ENCODE results near the gene BEND2. TPM values are rescaled to one million over a fixed set of nuclear protein-coding genes. Genes with fewer than 3 reads are reported as not detected.

The BEND2 gene
- total RNA-seq, 1 experiment from 2014 or later, result not detected

GRCh38 chrX:18206657-18207056 is 14.0 kb downstream of the BEND2 start:
- Histone ChIP-seq H3K9me3 (ENCODE audit: control insufficient read depth, insufficient read depth, low read depth, low read length) (no peaks in the 10 kb centered on the region), H3K36me3 (ENCODE audit: control insufficient read depth, insufficient read depth, low read length) (no peaks in the 10 kb centered on the region), H3K4me3 (ENCODE audit: low read depth in 2 of 2, low read length in 2 of 2) (no peak overlapping the region), H3K27me3 (ENCODE audit: control insufficient read depth, insufficient read depth, low read length) (no peaks in the 10 kb centered on the region), H3K4me1 (ENCODE audit: control insufficient read depth, insufficient read depth, low read length) (no peaks in the 10 kb centered on the region), H3K27ac (ENCODE audit: low read length) (no peak overlapping the region)
- no TSS peak for BruUV-seq (replicated peaks)
- intact Hi-C loops (cut with micrococcal nuclease; ENCODE audit: unreplicated experiment), result no loop called here
- in situ Hi-C loops (cut with HindIII; ENCODE audit: low pct_unique_long_range_greater_than_20kb, low sequenced_read_pairs), result no loop called here
- TF ChIP-seq TCF7L2 (IDR thresholded peaks at IDR 0.05; ENCODE audit: low read depth, low read length), result no peak
- TF ChIP-seq, protein P1, sequence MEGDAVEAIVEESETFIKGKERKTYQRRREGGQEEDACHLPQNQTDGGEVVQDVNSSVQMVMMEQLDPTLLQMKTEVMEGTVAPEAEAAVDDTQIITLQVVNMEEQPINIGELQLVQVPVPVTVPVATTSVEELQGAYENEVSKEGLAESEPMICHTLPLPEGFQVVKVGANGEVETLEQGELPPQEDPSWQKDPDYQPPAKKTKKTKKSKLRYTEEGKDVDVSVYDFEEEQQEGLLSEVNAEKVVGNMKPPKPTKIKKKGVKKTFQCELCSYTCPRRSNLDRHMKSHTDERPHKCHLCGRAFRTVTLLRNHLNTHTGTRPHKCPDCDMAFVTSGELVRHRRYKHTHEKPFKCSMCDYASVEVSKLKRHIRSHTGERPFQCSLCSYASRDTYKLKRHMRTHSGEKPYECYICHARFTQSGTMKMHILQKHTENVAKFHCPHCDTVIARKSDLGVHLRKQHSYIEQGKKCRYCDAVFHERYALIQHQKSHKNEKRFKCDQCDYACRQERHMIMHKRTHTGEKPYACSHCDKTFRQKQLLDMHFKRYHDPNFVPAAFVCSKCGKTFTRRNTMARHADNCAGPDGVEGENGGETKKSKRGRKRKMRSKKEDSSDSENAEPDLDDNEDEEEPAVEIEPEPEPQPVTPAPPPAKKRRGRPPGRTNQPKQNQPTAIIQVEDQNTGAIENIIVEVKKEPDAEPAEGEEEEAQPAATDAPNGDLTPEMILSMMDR (IDR thresholded peaks at IDR 0.05), result no peak
- TF ChIP-seq POLR2AphosphoS5 (IDR thresholded peaks at IDR 0.05; ENCODE audit: low read depth, low read length), result no peak
- TF ChIP-seq, protein P2, sequence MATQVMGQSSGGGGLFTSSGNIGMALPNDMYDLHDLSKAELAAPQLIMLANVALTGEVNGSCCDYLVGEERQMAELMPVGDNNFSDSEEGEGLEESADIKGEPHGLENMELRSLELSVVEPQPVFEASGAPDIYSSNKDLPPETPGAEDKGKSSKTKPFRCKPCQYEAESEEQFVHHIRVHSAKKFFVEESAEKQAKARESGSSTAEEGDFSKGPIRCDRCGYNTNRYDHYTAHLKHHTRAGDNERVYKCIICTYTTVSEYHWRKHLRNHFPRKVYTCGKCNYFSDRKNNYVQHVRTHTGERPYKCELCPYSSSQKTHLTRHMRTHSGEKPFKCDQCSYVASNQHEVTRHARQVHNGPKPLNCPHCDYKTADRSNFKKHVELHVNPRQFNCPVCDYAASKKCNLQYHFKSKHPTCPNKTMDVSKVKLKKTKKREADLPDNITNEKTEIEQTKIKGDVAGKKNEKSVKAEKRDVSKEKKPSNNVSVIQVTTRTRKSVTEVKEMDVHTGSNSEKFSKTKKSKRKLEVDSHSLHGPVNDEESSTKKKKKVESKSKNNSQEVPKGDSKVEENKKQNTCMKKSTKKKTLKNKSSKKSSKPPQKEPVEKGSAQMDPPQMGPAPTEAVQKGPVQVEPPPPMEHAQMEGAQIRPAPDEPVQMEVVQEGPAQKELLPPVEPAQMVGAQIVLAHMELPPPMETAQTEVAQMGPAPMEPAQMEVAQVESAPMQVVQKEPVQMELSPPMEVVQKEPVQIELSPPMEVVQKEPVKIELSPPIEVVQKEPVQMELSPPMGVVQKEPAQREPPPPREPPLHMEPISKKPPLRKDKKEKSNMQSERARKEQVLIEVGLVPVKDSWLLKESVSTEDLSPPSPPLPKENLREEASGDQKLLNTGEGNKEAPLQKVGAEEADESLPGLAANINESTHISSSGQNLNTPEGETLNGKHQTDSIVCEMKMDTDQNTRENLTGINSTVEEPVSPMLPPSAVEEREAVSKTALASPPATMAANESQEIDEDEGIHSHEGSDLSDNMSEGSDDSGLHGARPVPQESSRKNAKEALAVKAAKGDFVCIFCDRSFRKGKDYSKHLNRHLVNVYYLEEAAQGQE (IDR thresholded peaks at IDR 0.05; ENCODE audit: insufficient read depth in 1 of 2, low read depth in 2 of 2, low read length in 1 of 2), result no peak
- no peak for TF ChIP-seq SIN3A (IDR thresholded peaks at IDR 0.05; ENCODE audit: borderline replicate concordance, insufficient read depth, low read depth, low read length)
- ATAC-seq, result no peak
- DNase-seq (ENCODE audit: low read depth, low spot score), result no peak
- CTCF ChIA-PET, result no interaction called here
- POLR2A ChIA-PET, result no interaction called here

- ATAC-seq (no peak), DNase-seq (ENCODE audit: low read depth, low spot score) (no peak)
- TF ChIP-seq, protein P2 (IDR thresholded peaks at IDR 0.05; ENCODE audit: insufficient read depth in 1 of 2, low read depth in 2 of 2, low read length in 1 of 2), result no peak
- TF ChIP-seq POLR2AphosphoS5 (IDR thresholded peaks at IDR 0.05; ENCODE audit: low read depth, low read length), result no peak
- TF ChIP-seq SIN3A (IDR thresholded peaks at IDR 0.05; ENCODE audit: borderline replicate concordance, insufficient read depth, low read depth, low read length), result no peak
- TF ChIP-seq TCF7L2 (IDR thresholded peaks at IDR 0.05; ENCODE audit: low read depth, low read length), result no peak
- TF ChIP-seq, protein P1 (IDR thresholded peaks at IDR 0.05), result no peak
- CTCF ChIA-PET, result no interaction called here
- POLR2A ChIA-PET, result no interaction called here
- BruUV-seq (replicated peaks), result no TSS peak
- Histone ChIP-seq H3K27ac (ENCODE audit: low read length) (no peak overlapping the region), H3K27me3 (ENCODE audit: control insufficient read depth, insufficient read depth, low read length) (no peaks in the 10 kb centered on the region), H3K9me3 (ENCODE audit: control insufficient read depth, insufficient read depth, low read depth, low read length) (no peaks in the 10 kb centered on the region), H3K36me3 (ENCODE audit: control insufficient read depth, insufficient read depth, low read length) (no peaks in the 10 kb centered on the region), H3K4me1 (ENCODE audit: control insufficient read depth, insufficient read depth, low read length) (no peaks in the 10 kb centered on the region), H3K4me3 (ENCODE audit: low read depth in 2 of 2, low read length in 2 of 2) (no peak overlapping the region)
- intact Hi-C loops (cut with micrococcal nuclease; ENCODE audit: unreplicated experiment), result no loop called here
- in situ Hi-C loops (cut with HindIII; ENCODE audit: low pct_unique_long_range_greater_than_20kb, low sequenced_read_pairs), result no loop called here
Measured at GRCh38 chrX:18203631-18204030, 17.1 kb downstream of the BEND2 start.

Measured in Panc1 (cell line).